GM12872 (cell line): ENCODE measurements around the gene DLG3.

Source experiments
- CTCF ChIP-seq: IDR thresholded peaks from 3 replicates; pipeline ENCODE4 v1.5.1; 2011; ENCODE audit warnings: low read depth, mild to moderate bottlenecking, low read length, moderate library complexity; ENCODE audit not compliant: insufficient read depth

The DLG3 gene

GRCh38 chrX:70444326-70444945 lies at the start of gene DLG3:
DLG3 (plus strand) TSS chrX:70444835; CDS start chrX:70445202, 367 bp downstream.
- no peak for TF ChIP-seq CTCF

- TF ChIP-seq CTCF: no peak
These were observed 45.7 kb upstream of the DLG3 start for GRCh38 chrX:70398899-70399298.

GRCh38 chrX:70402721-70403120 lies 41.9 kb upstream of the DLG3 start:
- TF ChIP-seq CTCF: no peak

GRCh38 chrX:70405003-70405402 lies 39.6 kb upstream of the DLG3 start:
- TF ChIP-seq CTCF: no peak

GRCh38 chrX:70410921-70411320 lies 33.7 kb upstream of the DLG3 start:
- no peak for TF ChIP-seq CTCF

- no peak for TF ChIP-seq CTCF
These were observed 33.2 kb upstream of the DLG3 start for GRCh38 chrX:70411475-70411874.

- no peak for TF ChIP-seq CTCF
These were observed 23.0 kb upstream of the DLG3 start for GRCh38 chrX:70421618-70422017.
